HepG2 (cell line): ENCODE results near the gene SERAC1.

Experiments
- CBFB ChIP-seq: sonication (generic); formaldehyde crosslinking; IDR thresholded peaks from 2 replicates; pipeline ENCODE4 v1.4.0; 2020; ENCODE audit warnings: missing genetic modification reagents
- CREB1 ChIP-seq, 2 experiments: fragments of 450-650 bp in 1 of 2; IDR thresholded peaks; 2 replicates each; pipeline ENCODE4 v1.6.1; 2016 to 2017; ENCODE audit warnings: control low read depth in 1 of 2, mild to moderate bottlenecking in 1 of 2, missing compliant biosample characterization in 1 of 2, missing genetic modification characterization in 1 of 2
- ELF1 ChIP-seq: sonication (generic); formaldehyde crosslinking; IDR thresholded peaks from 2 replicates; pipeline ENCODE4 v1.4.0; 2020; ENCODE audit warnings: missing genetic modification reagents
- JUNB ChIP-seq: sonication (generic); formaldehyde crosslinking; IDR thresholded peaks from 2 replicates; pipeline ENCODE4 v1.8.0; 2022; ENCODE audit warnings: missing genetic modification reagents, mild to moderate bottlenecking, borderline replicate concordance
- NCOA5 ChIP-seq: sonication (generic); formaldehyde crosslinking; IDR thresholded peaks from 2 replicates; pipeline ENCODE4 v1.4.0; 2020; ENCODE audit warnings: missing genetic modification reagents
- POLR2A ChIP-seq, 2 experiments: IDR thresholded peaks; 2 replicates each; pipeline ENCODE4 v1.6.1; 2011; ENCODE audit warnings: low read depth in 2 of 2, low read length in 2 of 2, mild to moderate bottlenecking in 1 of 2, moderate library complexity in 1 of 2; ENCODE audit not compliant: insufficient read depth in 1 of 2
- POLR2AphosphoS5 ChIP-seq: IDR thresholded peaks from 2 replicates; pipeline ENCODE4 v1.6.1; 2012; ENCODE audit warnings: low read depth, low read length
- TF ChIP-seq, protein P1 (sequence below), 2 experiments: fragments of 450-650 bp in 1 of 2; sonication (generic) in 1 of 2; formaldehyde crosslinking in 1 of 2; IDR thresholded peaks; 2 replicates each; pipeline versions ENCODE4 v1.6.1 to v1.8.0; 2016 to 2022; ENCODE audit warnings: antibody characterized with exemption in 1 of 2, mild to moderate bottlenecking in 1 of 2, missing genetic modification reagents in 1 of 2
- TF ChIP-seq, protein P2 (sequence below): sonication (generic); formaldehyde crosslinking; conservative IDR thresholded peaks from 2 replicates; pipeline ENCODE4 v1.4.0; 2020; ENCODE audit warnings: missing genetic modification reagents

DNA sequence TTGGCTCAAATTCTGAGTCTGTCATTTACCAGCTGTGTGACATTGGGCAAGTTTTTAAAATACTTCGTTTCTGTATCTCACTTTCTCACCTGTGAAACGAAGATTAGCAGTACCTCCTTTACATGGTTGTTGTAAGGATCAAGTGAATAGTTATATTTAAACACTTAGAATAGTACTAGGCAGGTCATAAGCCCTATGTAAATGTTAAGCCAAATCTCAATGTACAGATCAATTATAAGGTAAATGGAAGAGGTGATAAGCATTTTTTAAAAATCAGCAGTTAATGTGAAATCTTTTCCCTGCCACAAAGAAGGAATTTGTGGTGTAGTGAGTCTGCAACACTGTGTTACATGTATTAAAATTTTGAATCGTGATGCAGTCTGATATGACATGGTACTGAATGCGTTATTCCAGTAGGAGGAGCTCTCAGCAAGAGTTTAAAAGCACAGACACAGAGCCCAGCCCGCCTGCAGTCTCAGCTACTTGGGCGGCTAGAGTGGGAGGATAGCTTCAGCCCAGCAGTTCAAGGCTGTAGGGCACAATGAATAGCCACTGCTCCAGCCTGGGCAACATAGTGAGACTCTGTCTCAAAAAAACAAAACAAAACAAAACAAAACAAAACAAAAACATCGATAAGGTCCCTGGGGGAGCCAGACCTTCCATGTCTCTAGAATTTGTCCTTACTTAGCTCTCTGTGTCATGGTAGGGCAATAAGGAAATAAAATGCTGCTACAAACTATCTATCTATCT is 46.0 kb upstream of the SERAC1 start:
- TF ChIP-seq POLR2A (IDR thresholded peaks at IDR 0.05; ENCODE audit: insufficient read depth in 1 of 2, low read depth in 2 of 2, low read length in 2 of 2) (no peak), POLR2AphosphoS5 (no peak), NCOA5 (no peak), CBFB (no peak), ELF1 (CRISPR knock-in tag) (no peak), JUNB (CRISPR knock-in tag) (no peak), CREB1 (IDR thresholded peaks at IDR 0.05) (no peak), CREB1 (CRISPR knock-in tag; IDR thresholded peaks at IDR 0.05) (no peak)
- TF ChIP-seq, protein P1, sequence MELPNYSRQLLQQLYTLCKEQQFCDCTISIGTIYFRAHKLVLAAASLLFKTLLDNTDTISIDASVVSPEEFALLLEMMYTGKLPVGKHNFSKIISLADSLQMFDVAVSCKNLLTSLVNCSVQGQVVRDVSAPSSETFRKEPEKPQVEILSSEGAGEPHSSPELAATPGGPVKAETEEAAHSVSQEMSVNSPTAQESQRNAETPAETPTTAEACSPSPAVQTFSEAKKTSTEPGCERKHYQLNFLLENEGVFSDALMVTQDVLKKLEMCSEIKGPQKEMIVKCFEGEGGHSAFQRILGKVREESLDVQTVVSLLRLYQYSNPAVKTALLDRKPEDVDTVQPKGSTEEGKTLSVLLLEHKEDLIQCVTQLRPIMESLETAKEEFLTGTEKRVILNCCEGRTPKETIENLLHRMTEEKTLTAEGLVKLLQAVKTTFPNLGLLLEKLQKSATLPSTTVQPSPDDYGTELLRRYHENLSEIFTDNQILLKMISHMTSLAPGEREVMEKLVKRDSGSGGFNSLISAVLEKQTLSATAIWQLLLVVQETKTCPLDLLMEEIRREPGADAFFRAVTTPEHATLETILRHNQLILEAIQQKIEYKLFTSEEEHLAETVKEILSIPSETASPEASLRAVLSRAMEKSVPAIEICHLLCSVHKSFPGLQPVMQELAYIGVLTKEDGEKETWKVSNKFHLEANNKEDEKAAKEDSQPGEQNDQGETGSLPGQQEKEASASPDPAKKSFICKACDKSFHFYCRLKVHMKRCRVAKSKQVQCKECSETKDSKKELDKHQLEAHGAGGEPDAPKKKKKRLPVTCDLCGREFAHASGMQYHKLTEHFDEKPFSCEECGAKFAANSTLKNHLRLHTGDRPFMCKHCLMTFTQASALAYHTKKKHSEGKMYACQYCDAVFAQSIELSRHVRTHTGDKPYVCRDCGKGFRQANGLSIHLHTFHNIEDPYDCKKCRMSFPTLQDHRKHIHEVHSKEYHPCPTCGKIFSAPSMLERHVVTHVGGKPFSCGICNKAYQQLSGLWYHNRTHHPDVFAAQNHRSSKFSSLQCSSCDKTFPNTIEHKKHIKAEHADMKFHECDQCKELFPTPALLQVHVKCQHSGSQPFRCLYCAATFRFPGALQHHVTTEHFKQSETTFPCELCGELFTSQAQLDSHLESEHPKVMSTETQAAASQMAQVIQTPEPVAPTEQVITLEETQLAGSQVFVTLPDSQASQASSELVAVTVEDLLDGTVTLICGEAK (IDR thresholded peaks at IDR 0.05): no peak
- TF ChIP-seq, protein P1 (CRISPR knock-in tag; IDR thresholded peaks at IDR 0.05): no peak
- TF ChIP-seq, protein P2, sequence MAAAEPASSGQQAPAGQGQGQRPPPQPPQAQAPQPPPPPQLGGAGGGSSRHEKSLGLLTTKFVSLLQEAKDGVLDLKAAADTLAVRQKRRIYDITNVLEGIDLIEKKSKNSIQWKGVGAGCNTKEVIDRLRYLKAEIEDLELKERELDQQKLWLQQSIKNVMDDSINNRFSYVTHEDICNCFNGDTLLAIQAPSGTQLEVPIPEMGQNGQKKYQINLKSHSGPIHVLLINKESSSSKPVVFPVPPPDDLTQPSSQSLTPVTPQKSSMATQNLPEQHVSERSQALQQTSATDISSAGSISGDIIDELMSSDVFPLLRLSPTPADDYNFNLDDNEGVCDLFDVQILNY (CRISPR knock-in tag): no peak
